IPS DF 19.7 (cell line): ENCODE data around the gene HSPB7.

Experiments
- DNase-seq: peaks from one replicate; pipeline ENCODE4 v3.0.0-alpha.2; 2013; ENCODE audit warnings: low read depth, low spot score

Gene HSPB7

GRCh38 chr1:15975805-15976680, 41.8 kb downstream of the HSPB7 start, which contains the start of gene ZBTB17:
Gene ZBTB17, minus strand, starts transcription at chr1:15976101. Its CDS starts 27,606 bp downstream, at chr1:15948495.
- DNase-seq: peak; percentile 80

DNA sequence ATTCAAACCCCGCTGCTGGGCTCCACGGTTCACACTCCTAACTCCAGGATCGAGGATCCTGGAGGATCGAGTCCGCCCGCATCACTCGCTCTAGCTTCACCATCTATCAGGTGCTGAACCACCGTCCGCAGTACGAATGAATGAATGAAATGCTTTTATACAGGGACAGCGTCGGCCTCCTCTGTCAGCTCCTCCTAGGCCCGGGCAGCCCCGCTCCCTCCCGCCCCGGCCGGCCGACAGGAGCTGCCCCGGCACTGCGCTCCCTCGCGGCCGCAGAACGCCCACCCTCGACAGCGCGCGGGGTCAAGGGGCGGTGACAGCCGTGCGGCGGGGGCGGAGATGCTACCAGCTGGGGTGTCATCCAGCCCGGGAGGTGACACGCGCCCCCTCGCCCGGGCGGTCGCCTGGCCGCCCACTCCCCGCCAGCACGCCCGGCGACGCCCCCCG, 42.5 kb downstream of the HSPB7 start:
- no peak for DNase-seq

- DNase-seq: no peak
These were observed 43.0 kb downstream of the HSPB7 start for GRCh38 chr1:15974855-15975254.

- no peak for DNase-seq
These were observed 44.1 kb downstream of the HSPB7 start for GRCh38 chr1:15973772-15974171.

DNA sequence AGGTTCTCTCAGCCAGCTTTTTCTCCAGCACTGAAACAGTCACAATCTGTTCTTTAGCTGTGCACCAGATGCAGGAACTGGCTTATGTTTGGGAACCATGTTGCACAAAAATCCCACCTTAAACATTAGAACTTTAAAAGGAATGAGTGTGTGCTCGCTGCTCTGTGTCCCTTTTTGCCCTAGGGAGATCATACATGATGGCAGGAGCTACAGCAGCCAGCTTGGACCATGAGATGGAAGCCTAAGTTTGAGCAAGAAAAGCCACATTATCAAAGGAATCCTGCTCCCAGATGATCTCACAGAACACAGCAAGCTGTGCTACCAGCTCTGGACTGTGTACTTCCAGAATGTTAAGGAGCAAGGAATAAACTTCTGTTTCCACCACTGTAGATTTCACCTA, 45.4 kb downstream of the HSPB7 start:
- no peak for DNase-seq

GRCh38 chr1:15970911-15971310, 46.9 kb downstream of the HSPB7 start:
- no peak for DNase-seq

DNA sequence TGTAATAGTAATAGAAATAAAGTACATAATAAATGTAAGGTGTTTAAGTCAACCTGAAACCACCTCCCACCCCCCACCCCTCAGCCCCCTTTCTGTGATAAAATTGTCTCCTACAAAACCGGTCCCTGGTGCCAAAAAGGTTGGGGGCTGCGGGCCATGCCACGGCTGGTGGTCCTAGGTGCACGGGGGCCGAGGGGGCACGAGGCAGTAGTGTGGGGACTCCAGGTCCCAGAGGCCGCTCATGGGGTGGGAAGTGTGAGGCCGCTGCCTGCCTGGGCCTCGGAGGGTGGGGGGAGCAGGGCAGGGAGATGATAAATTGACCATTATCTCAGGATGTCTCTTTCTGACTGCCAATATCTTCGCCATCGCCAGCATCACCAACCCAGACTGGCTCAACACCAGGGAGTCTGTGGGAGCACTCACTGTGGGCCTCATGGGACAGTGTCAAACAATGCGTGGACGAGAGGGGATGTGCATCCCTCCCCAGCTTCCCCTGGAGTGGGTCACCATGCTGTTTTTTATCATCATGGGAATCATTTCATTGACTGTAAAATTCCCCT, 48.4 kb downstream of the HSPB7 start:
- no peak for DNase-seq

GRCh38 chr1:15968172-15968571, 49.7 kb downstream of the HSPB7 start:
- no peak for DNase-seq

GRCh38 chr1:15966956-15967344, 50.9 kb downstream of the HSPB7 start:
- DNase-seq: no peak

DNA sequence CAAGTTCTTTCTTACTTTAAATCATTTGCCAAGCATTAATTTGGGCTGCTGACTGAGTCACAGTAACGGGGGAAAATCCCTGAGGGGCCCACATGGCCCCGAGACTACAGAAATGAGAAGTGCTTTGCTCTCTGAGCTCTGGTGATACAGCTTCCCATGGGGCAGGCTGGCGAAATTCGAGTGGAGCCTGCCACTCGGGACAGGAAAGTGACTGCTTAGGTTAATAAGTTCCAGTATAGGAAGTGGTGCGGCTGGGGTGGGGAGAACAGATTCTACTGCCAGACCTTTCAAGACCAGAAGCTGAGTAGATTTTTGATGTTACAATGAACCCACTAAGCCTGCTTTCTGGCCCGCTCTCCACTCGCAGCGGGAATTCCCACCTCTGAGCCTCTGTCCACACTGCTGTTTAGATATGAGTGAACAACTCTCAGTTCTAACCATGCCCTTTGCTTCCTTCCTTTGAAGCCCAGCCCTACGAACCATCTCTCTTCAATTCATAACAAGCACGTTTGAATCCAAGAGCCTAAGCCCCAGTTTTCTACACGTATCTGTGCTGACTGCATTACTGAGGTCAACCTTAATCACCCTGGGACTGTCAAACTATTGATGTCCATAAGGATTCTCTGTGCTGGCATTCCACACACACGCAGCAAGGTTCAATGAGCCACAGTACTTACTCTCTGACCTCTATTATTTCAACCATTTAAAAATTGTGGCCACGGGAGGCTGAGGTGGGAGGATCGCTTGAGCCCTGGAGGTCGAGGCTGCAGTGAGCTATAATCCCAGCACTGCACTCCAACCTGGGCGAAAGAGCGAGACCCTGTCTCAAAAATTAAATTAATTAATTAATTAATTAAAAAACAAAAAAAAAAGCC, 51.5 kb downstream of the HSPB7 start:
- DNase-seq: no peak

DNA sequence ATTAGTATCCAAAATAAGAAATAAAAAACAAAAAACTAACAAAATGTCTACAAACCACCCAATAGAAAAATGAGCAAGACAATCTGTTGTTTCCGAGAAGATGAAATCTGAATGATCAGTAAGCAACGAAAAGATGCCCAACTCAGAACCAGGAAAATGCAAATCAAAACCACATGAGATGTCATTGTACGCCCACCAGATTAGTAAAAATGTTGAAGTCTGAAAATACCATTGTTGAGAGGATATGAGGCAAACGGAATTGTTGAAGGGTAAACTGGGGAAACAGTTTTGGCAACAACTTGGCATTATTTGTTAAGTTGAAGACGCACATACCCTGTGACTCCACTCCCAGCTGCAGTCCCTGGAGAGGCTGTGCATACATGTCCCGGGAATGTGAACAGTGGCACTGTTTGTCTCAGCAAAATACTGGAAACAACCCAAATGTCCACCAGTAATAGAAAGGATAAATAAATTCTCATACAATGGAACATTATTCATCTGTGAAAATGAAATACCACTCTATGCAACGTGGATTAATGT, 52.5 kb downstream of the HSPB7 start:
- DNase-seq: no peak
